ENCODE data around the gene CDKL1.
"Not testable (repeated sequence)": the region's sequence is repeated elsewhere in the genome, so short reads cannot be mapped to it uniquely, and the experiment has no call there.

CDKL1 gene

GRCh38 chr14:50339178-50339804, 57.4 kb downstream of the CDKL1 start:
- peaks cover 37% of the 10 kb centered on the region for H3K4me1 Mint-ChIP-seq (ENCODE audit: low read depth)
- H3K9me3 Mint-ChIP-seq = no peaks in the 10 kb centered on the region
- H3K36me3 Mint-ChIP-seq (ENCODE audit: low read depth) = no peaks in the 10 kb centered on the region
- no peaks in the 10 kb centered on the region for H3K27me3 Mint-ChIP-seq
- no peak overlapping the region for H3K4me3 Mint-ChIP-seq
- no peak overlapping the region for H3K27ac Mint-ChIP-seq

GRCh38 chr14:50338587-50338986, 58.1 kb downstream of the CDKL1 start:
- Mint-ChIP-seq H3K4me3 (no peak overlapping the region), H3K27me3 (no peaks in the 10 kb centered on the region), H3K27ac (no peak overlapping the region), H3K36me3 (ENCODE audit: low read depth) (no peaks in the 10 kb centered on the region), H3K4me1 (ENCODE audit: low read depth) (peaks cover 31% of the 10 kb centered on the region), H3K9me3 (no peaks in the 10 kb centered on the region)

GRCh38 chr14:50335989-50336824, 60.5 kb downstream of the CDKL1 start:
- no peaks in the 10 kb centered on the region for H3K9me3 Mint-ChIP-seq
- peak overlapping the region; percentile 64 for H3K4me3 Mint-ChIP-seq
- H3K27me3 Mint-ChIP-seq = no peaks in the 10 kb centered on the region
- peak overlapping the region; percentile 71 for H3K27ac Mint-ChIP-seq
- H3K36me3 Mint-ChIP-seq (ENCODE audit: low read depth) = peaks cover 7% of the 10 kb centered on the region
- peaks cover 15% of the 10 kb centered on the region for H3K4me1 Mint-ChIP-seq (ENCODE audit: low read depth)

DNA sequence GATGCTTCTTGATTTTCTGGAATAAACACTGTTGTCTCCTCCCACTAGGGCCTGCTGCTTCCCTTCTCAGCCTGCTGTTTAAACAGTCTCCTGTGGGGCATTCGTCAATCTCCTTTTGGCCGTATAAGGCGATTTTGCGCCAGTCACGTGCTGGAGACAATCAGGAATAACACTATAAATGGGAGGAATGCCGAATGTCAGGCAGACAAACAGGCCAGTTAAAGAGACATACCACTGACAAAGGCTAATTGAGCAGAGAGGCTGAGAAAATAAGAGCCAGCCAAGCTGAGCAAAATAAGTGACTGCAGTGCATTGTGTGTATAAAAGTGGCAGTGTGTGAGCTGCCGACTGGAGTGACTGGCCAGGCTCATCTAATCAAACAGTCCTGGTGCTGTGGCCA, 61.3 kb downstream of the CDKL1 start:
- H3K9me3 Mint-ChIP-seq = no peaks in the 10 kb centered on the region
- H3K27me3 Mint-ChIP-seq = no peaks in the 10 kb centered on the region
- H3K36me3 Mint-ChIP-seq (ENCODE audit: low read depth) = peaks cover 8% of the 10 kb centered on the region
- H3K4me3 Mint-ChIP-seq = no peak overlapping the region
- no peak overlapping the region for H3K27ac Mint-ChIP-seq
- H3K4me1 Mint-ChIP-seq (ENCODE audit: low read depth) = peaks cover 15% of the 10 kb centered on the region

DNA sequence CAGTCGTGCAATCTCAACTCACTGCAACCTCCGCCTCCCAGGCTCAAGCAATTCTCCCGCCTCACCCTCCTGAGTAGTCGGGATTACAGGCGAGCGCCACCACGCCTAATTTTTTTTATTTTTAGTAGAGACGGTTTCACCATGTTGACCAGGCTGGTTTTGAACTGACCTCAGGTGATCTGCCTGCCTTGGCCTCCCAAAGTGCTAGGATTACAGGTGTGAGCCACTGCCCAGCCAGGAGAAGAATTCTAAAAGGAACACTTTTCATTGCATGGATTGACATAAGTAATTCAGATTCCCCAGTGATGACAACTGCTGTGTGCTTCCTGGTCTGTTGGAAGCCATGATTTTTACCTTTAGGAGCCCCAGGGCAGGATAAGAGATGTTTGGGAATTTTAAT, 62.5 kb downstream of the CDKL1 start:
- H3K27me3 Mint-ChIP-seq = no peaks in the 10 kb centered on the region
- no peak overlapping the region for H3K4me3 Mint-ChIP-seq
- no peaks in the 10 kb centered on the region for H3K9me3 Mint-ChIP-seq
- H3K4me1 Mint-ChIP-seq (ENCODE audit: low read depth) = peaks cover 15% of the 10 kb centered on the region
- H3K36me3 Mint-ChIP-seq (ENCODE audit: low read depth) = peaks cover 8% of the 10 kb centered on the region
- no peak overlapping the region for H3K27ac Mint-ChIP-seq

- no peak overlapping the region for H3K4me3 Mint-ChIP-seq
- H3K4me1 Mint-ChIP-seq (ENCODE audit: low read depth) = peaks cover 15% of the 10 kb centered on the region
- no peaks in the 10 kb centered on the region for H3K27me3 Mint-ChIP-seq
- no peak overlapping the region for H3K27ac Mint-ChIP-seq
- H3K36me3 Mint-ChIP-seq (ENCODE audit: low read depth) = peaks cover 8% of the 10 kb centered on the region
- no peaks in the 10 kb centered on the region for H3K9me3 Mint-ChIP-seq
Measured at GRCh38 chr14:50333014-50333509, 63.6 kb downstream of the CDKL1 start.

DNA sequence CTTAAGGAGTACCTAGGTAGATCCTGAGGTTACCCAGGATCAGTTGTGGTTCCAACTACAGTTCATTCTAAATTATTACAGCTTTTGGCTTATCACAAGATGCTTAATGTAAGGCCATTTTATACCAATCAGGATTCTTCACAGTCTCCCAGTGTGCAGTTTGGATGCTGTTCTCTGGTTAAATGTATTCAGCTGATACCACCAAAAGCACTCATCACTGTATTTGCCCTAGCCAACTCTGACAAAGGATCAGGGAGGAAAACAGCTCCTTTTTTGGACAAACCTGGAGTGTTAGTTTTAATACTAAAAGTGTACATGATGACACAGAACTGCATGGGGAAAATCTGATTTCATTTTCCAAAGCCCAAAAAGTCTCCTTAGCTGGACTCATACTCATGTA, 65.1 kb downstream of the CDKL1 start:
- Mint-ChIP-seq H3K27me3 (no peaks in the 10 kb centered on the region), H3K36me3 (ENCODE audit: low read depth) (peaks cover 8% of the 10 kb centered on the region), H3K27ac (no peak overlapping the region), H3K9me3 (no peaks in the 10 kb centered on the region), H3K4me1 (ENCODE audit: low read depth) (peaks cover 14% of the 10 kb centered on the region), H3K4me3 (no peak overlapping the region)

DNA sequence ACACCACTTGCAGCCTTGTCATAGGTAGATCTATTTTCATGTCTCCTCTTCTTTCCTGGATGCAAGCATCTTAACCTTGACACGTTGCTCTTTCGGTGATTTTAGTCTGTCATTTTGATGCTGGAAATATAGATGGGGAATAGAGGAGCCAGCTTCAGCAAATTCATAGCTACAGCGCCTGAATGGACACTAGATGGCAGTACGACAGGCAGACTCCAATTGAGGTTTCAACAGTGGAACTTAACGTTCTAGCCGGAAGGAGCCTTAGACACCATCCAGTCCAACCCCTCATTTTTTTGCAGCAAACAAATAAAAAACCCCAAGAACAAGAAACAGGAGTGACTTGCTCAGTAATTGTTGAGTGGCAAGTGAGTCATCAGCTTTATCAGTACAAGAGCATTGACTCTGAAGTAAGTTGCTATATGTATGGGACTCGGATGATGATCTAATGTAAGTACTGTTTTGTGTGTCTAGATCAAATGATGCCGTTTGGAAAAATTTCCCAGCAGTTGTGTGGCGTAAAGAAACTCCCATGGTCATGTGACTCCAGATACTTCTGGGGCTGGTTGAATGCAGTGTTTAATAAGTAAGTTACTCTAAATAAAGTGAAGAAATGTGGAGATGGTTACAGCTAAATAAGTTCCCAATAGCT, 75.5 kb downstream of the CDKL1 start:
- Mint-ChIP-seq H3K4me3 (no peak overlapping the region), H3K4me1 (ENCODE audit: low read depth) (peaks cover 31% of the 10 kb centered on the region), H3K9me3 (no peaks in the 10 kb centered on the region), H3K27me3 (no peaks in the 10 kb centered on the region), H3K27ac (no peak overlapping the region), H3K36me3 (ENCODE audit: low read depth) (peaks cover 19% of the 10 kb centered on the region)

- Mint-ChIP-seq H3K27me3 (no peaks in the 10 kb centered on the region), H3K36me3 (ENCODE audit: low read depth) (peaks cover 20% of the 10 kb centered on the region), H3K27ac (no peak overlapping the region), H3K9me3 (no peaks in the 10 kb centered on the region), H3K4me3 (no peak overlapping the region), H3K4me1 (ENCODE audit: low read depth) (peaks cover 33% of the 10 kb centered on the region)
Measured at GRCh38 chr14:50320283-50320682, 76.4 kb downstream of the CDKL1 start.

GRCh38 chr14:50319721-50320120, 77.0 kb downstream of the CDKL1 start:
- no peaks in the 10 kb centered on the region for H3K27me3 Mint-ChIP-seq
- no peak overlapping the region for H3K4me3 Mint-ChIP-seq
- peak overlapping the region; percentile 41 for H3K27ac Mint-ChIP-seq
- no peaks in the 10 kb centered on the region for H3K9me3 Mint-ChIP-seq
- peaks cover 33% of the 10 kb centered on the region for H3K4me1 Mint-ChIP-seq (ENCODE audit: low read depth)
- H3K36me3 Mint-ChIP-seq (ENCODE audit: low read depth) = peaks cover 19% of the 10 kb centered on the region

DNA sequence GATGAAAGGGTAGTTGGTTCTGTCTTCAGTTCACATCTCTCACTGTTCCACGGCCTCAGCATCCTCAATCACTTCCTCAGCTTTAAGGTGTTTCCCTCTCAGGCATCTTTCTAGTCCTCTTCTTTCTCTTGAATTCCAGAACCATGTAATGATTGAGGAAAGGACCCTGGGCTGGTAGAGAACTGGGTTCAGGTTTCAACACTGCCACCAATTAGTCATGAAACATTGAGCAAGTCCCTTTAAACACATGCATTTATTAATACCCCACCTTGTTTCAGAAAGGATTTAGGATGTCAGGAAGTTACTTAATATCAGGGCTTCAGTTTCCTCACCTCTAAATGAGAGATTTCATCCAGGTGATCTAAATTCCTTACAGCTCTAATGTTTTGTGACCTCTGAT, 77.4 kb downstream of the CDKL1 start:
- H3K27ac Mint-ChIP-seq = no peak overlapping the region
- peaks cover 1% of the 10 kb centered on the region for H3K9me3 Mint-ChIP-seq
- H3K36me3 Mint-ChIP-seq (ENCODE audit: low read depth) = peaks cover 20% of the 10 kb centered on the region
- H3K27me3 Mint-ChIP-seq = no peaks in the 10 kb centered on the region
- H3K4me3 Mint-ChIP-seq = no peak overlapping the region
- H3K4me1 Mint-ChIP-seq (ENCODE audit: low read depth) = peaks cover 34% of the 10 kb centered on the region

DNA sequence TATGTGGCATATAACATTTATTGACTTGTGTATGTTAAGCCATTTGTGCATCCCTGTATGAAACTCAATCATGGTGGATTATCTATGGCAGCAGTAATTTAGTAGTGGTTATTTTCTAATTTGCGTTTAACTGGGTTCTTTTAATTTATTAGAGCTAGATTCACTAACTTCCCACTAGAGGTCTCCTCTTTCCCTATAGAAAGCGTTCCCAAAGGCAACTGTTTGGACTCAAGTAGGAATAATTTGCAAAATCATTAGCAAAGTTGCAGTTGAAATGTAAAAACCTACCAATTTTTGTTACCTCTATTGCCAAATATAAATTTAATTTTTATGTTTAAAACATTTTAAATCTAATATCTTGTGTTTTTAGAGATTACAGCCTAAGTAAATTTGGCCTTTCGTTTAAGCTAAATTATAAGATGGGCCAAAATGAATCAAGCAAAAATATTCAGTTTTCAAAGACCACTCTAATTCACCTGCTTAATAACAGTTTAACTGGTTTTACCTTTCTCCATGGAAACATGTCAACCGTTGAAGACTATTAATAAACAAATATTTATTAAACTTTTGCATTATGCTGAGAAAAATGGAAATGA, 78.6 kb downstream of the CDKL1 start:
- no peaks in the 10 kb centered on the region for H3K27me3 Mint-ChIP-seq
- no peak overlapping the region for H3K4me3 Mint-ChIP-seq
- H3K27ac Mint-ChIP-seq = no peak overlapping the region
- peaks cover 29% of the 10 kb centered on the region for H3K36me3 Mint-ChIP-seq (ENCODE audit: low read depth)
- peaks cover 46% of the 10 kb centered on the region for H3K4me1 Mint-ChIP-seq (ENCODE audit: low read depth)
- H3K9me3 Mint-ChIP-seq = peaks cover 4% of the 10 kb centered on the region

GRCh38 chr14:50314098-50314497, 82.6 kb downstream of the CDKL1 start:
- not testable (repeated sequence) for H3K27ac Mint-ChIP-seq, H3K9me3 Mint-ChIP-seq, H3K27me3 Mint-ChIP-seq, H3K4me3 Mint-ChIP-seq
- Mint-ChIP-seq H3K36me3 (ENCODE audit: low read depth) (peaks cover 33% of the 10 kb centered on the region), H3K4me1 (ENCODE audit: low read depth) (peaks cover 53% of the 10 kb centered on the region)

DNA sequence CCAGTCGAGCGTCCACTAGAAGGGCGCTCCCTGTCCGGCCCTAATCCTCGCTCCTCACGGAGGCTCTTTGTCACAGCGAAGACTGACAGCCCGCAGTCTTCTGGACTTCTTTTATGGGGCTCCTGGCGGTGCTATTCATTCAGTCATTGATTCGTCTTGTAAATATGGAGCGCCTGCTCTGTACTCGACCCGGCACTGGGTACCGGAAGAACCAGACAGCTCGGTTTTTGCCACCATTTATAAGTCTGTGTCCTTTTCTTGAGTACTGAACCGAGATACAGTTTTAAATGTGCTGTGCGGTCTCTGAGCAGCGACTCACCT, 84.0 kb downstream of the CDKL1 start:
- peak overlapping the region; percentile 91 for H3K27ac Mint-ChIP-seq

More for the DNA sequence above, 84.0 kb downstream of the CDKL1 start:
- Mint-ChIP-seq H3K4me1 (ENCODE audit: low read depth) (peaks cover 48% of the 10 kb centered on the region), H3K27me3 (no peaks in the 10 kb centered on the region), H3K36me3 (ENCODE audit: low read depth) (peaks cover 36% of the 10 kb centered on the region), H3K4me3 (peak overlapping the region; percentile 94), H3K9me3 (peaks cover 4% of the 10 kb centered on the region)

All from stimulated activated naive CD8-positive, alpha-beta T cell treated with anti-CD3 and anti-CD28 coated beads, Interleukin-15, Interleukin-2, amounts not matched to agents 100 ng/mL and 50 ng/mL, for 24 hours (primary cell).